IPS-18a (cell line): ENCODE measurements around the gene PHAX.
"Not testable (repeated sequence)": the region's sequence is repeated elsewhere in the genome, so short reads cannot be mapped to it uniquely, and the experiment has no call there.

ENCODE experiments used
- H3K27ac ChIP-seq: one replicate; pipeline ENCODE4 v1.5.1; 2013; ENCODE audit warnings: low read length
- H3K27me3 ChIP-seq: one replicate; pipeline ENCODE4 v1.6.1; 2013; ENCODE audit warnings: mild to moderate bottlenecking, low read length; ENCODE audit not compliant: control insufficient read depth, insufficient read depth
- H3K36me3 ChIP-seq: one replicate; pipeline ENCODE4 v1.6.1; 2013; ENCODE audit warnings: low read depth, low read length; ENCODE audit not compliant: control insufficient read depth
- H3K4me1 ChIP-seq: one replicate; pipeline ENCODE4 v1.6.1; 2013; ENCODE audit warnings: low read depth, low read length; ENCODE audit not compliant: control insufficient read depth
- H3K4me3 ChIP-seq: one replicate; pipeline ENCODE4 v1.5.1; 2013; ENCODE audit warnings: low read length
- H3K9ac ChIP-seq: one replicate; pipeline ENCODE4 v1.6.1; 2013; ENCODE audit warnings: mild to moderate bottlenecking, low read length, moderate library complexity
- H3K9me3 ChIP-seq: one replicate; pipeline ENCODE4 v1.6.1; 2013; ENCODE audit warnings: low read depth, low read length; ENCODE audit not compliant: control insufficient read depth

The PHAX gene

DNA sequence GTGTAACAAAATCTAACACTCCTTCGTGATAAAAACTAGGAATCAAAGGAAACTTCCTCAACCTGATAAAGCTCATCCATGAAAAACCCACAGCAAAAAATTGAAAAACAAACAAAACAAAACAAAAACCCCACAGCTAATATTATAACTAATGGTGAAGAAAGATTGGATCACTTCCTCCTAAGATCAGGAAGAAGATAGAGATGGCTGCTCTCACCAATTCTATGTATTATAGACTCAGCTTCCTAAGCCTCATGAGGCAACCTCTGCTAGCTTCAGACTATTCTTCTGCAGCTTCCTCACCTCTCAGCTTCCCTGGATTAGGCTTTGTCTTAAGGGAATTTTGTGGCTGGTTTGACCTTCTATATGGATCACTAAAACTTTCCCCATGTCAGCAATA is 40.1 kb downstream of the PHAX start:
- Histone ChIP-seq H3K4me1 (no peaks in the 10 kb centered on the region), H3K27me3 (no peaks in the 10 kb centered on the region), H3K9ac (no peak overlapping the region), H3K9me3 (peaks cover 6% of the 10 kb centered on the region), H3K36me3 (no peaks in the 10 kb centered on the region), H3K27ac (no peak overlapping the region), H3K4me3 (no peak overlapping the region)

GRCh38 chr5:126641387-126641786 is 40.6 kb downstream of the PHAX start:
- no peaks in the 10 kb centered on the region for H3K4me1 ChIP-seq
- no peaks in the 10 kb centered on the region for H3K36me3 ChIP-seq
- no peak overlapping the region for H3K27ac ChIP-seq
- peaks cover 6% of the 10 kb centered on the region for H3K9me3 ChIP-seq
- no peaks in the 10 kb centered on the region for H3K27me3 ChIP-seq
- H3K4me3 ChIP-seq: no peak overlapping the region
- no peak overlapping the region for H3K9ac ChIP-seq

GRCh38 chr5:126645132-126645531 is 44.4 kb downstream of the PHAX start:
- Histone ChIP-seq H3K36me3 (no peaks in the 10 kb centered on the region), H3K27ac (no peak overlapping the region), H3K9me3 (peaks cover 6% of the 10 kb centered on the region), H3K4me3 (no peak overlapping the region), H3K27me3 (no peaks in the 10 kb centered on the region), H3K9ac (no peak overlapping the region), H3K4me1 (no peaks in the 10 kb centered on the region)

- Histone ChIP-seq H3K4me1 (no peaks in the 10 kb centered on the region), H3K27ac (no peak overlapping the region), H3K36me3 (no peaks in the 10 kb centered on the region), H3K9ac (no peak overlapping the region), H3K9me3 (peaks cover 6% of the 10 kb centered on the region), H3K27me3 (no peaks in the 10 kb centered on the region), H3K4me3 (no peak overlapping the region)
Observed at GRCh38 chr5:126647071-126647470, 46.3 kb downstream of the PHAX start.

DNA sequence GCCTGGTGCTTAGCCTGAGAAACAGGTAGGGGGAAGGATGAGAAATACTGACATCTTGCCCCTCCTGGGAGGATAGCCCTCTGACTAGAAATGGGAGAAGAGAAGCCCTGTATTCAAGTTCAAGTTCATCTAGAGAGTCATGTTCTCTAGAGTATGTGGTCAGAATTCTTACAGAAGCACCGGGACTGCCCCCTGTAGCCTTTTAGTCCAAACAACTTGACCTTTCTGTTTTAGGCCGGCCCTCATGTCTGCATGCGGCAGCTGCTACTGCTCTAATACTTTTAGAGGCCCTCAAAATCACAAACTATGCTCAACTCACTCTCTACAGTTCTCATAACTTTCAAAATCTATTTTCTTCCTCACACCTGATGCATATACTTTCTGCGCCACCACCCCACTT is 47.7 kb downstream of the PHAX start:
- H3K9me3 ChIP-seq: peaks cover 6% of the 10 kb centered on the region
- H3K27me3 ChIP-seq: no peaks in the 10 kb centered on the region
- H3K9ac ChIP-seq: no peak overlapping the region
- no peak overlapping the region for H3K27ac ChIP-seq
- H3K36me3 ChIP-seq: no peaks in the 10 kb centered on the region
- no peak overlapping the region for H3K4me3 ChIP-seq
- H3K4me1 ChIP-seq: no peaks in the 10 kb centered on the region

DNA sequence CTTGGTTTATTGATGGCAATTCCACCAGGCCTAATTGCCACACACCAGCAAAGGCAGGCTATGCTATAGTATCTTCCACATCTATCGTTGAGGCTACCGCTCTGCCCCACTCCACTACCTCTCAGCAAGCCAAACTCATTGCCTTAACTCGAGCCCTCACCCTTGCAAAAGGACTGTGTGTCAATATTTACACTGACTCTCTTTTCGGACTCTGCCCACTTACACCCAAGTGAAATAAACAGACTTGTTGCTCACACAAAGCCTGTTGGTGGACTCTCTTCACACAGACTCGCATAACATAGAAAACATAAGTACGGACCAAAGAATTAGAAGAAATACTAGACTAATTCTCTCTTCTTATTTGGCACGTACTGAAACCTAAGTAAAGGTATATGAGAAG is 48.3 kb downstream of the PHAX start:
- H3K9ac ChIP-seq, H3K9me3 ChIP-seq, H3K4me1 ChIP-seq, H3K36me3 ChIP-seq, H3K4me3 ChIP-seq, H3K27me3 ChIP-seq, H3K27ac ChIP-seq: not testable (repeated sequence)

DNA sequence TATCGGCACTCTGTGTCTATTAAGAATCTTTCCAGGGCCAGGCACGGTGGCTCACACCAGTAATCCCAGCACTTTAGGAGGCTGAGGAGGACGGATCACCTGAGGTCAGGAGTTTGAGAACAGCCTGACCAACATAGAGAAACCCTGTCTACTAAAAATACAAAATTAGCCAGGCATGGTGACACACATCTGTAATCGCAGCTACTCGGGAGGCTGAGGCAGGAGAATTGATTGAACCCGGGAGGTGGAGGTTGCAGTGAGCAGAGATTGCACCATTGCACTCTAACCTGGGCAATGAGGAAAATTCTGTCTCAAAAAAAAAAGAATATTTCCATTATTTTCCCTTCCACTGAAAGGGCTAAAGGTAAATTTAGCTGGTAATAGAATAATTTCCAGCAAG is 49.0 kb downstream of the PHAX start:
- not testable (repeated sequence) for H3K4me1 ChIP-seq, H3K9ac ChIP-seq, H3K4me3 ChIP-seq, H3K27me3 ChIP-seq, H3K27ac ChIP-seq, H3K9me3 ChIP-seq, H3K36me3 ChIP-seq

GRCh38 chr5:126650463-126650862 is 49.7 kb downstream of the PHAX start:
- Histone ChIP-seq H3K27ac (no peak overlapping the region), H3K4me1 (no peaks in the 10 kb centered on the region), H3K9ac (no peak overlapping the region), H3K27me3 (no peaks in the 10 kb centered on the region), H3K36me3 (no peaks in the 10 kb centered on the region), H3K9me3 (no peaks in the 10 kb centered on the region), H3K4me3 (no peak overlapping the region)

DNA sequence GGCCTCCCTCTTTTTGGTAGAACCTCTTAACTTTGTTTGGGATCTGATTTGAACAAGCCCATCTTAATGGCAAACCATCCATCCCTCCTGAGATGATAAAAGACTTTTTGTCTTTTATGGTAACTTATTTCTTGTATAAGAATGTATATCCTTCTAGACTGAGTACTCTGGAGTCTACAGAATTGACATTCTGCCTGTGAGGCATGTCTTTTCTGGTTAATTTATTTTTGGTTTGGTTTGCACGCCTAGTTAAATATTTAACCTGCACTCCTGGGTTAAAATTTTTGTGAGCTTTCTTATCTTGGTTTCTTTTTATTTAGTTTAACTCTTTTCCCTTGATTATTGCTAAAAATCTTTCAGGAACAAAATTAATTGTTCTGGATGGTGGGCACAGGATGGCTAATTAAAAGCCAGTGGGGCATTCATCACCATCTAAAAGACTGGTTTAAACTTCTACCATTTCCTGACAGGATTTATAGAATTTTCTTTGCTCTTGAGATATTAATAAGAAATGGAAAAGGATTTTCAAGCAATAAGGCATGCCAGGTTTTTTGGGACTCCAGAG is 50.3 kb downstream of the PHAX start:
- no peak overlapping the region for H3K4me3 ChIP-seq
- H3K27ac ChIP-seq: no peak overlapping the region
- no peak overlapping the region for H3K9ac ChIP-seq
- no peaks in the 10 kb centered on the region for H3K27me3 ChIP-seq
- no peaks in the 10 kb centered on the region for H3K4me1 ChIP-seq
- H3K36me3 ChIP-seq: no peaks in the 10 kb centered on the region
- H3K9me3 ChIP-seq: no peaks in the 10 kb centered on the region

- H3K9me3 ChIP-seq: no peaks in the 10 kb centered on the region
- H3K27ac ChIP-seq: no peak overlapping the region
- H3K36me3 ChIP-seq: no peaks in the 10 kb centered on the region
- H3K9ac ChIP-seq: no peak overlapping the region
- H3K4me1 ChIP-seq: no peaks in the 10 kb centered on the region
- H3K4me3 ChIP-seq: no peak overlapping the region
- no peaks in the 10 kb centered on the region for H3K27me3 ChIP-seq
Observed at GRCh38 chr5:126656401-126657007, 55.8 kb downstream of the PHAX start.

DNA sequence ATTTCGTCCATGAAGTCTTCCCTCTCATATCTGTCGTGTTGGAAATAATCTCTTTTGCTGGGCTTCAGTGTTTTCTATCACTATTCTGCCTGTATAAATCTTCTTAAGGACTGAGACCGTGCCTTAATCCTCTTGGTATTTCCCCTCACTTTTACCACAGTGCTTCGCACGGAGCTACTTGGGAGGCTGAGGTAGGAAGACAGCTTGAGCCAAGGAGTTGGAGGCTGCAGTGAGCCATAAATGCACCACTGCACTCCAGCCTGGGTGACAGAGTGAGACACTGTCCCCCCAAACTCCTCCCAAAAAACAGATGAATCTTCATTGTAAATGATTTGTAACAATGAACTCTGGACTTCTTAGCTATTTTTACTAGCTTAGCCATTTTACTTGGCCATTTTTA is 57.8 kb downstream of the PHAX start:
- Histone ChIP-seq H3K36me3 (no peaks in the 10 kb centered on the region), H3K4me1 (no peaks in the 10 kb centered on the region), H3K4me3 (no peak overlapping the region), H3K9me3 (no peaks in the 10 kb centered on the region), H3K9ac (no peak overlapping the region), H3K27me3 (no peaks in the 10 kb centered on the region), H3K27ac (no peak overlapping the region)

- Histone ChIP-seq H3K4me3 (no peak overlapping the region), H3K9me3 (no peaks in the 10 kb centered on the region), H3K27ac (no peak overlapping the region), H3K36me3 (no peaks in the 10 kb centered on the region), H3K27me3 (no peaks in the 10 kb centered on the region), H3K9ac (no peak overlapping the region), H3K4me1 (no peaks in the 10 kb centered on the region)
Observed at GRCh38 chr5:126659805-126660482, 59.2 kb downstream of the PHAX start.
